Thyroid gland (tissue), 4 donors: ENCODE data around the gene REG4. TPM values are rescaled to one million over a fixed set of nuclear protein-coding genes. Genes with fewer than 3 reads are reported as not detected.

ENCODE experiments used
- DNase-seq, 2 donors: peaks; one replicate each; pipeline ENCODE4 v3.0.0-alpha.2; 2019
- H3K27ac ChIP-seq, 3 donors: fragments of 200-600 bp; sonication (generic); 1 replicate in 2 of 3; 2 replicates in 1 of 3; pipeline ENCODE4 v1.5.1; 2016 to 2019; ENCODE audit warnings: mild to moderate bottlenecking in 1 of 3, moderate library complexity in 1 of 3
- H3K27me3 ChIP-seq: fragments of 200-600 bp; sonication (generic); one replicate; pipeline ENCODE4 v1.5.1; 2019
- H3K36me3 ChIP-seq, 2 donors: fragments of 200-600 bp; sonication (generic); one replicate each; pipeline ENCODE4 v1.5.1; 2016 to 2019
- H3K4me1 ChIP-seq, 2 donors: fragments of 200-600 bp; sonication (generic); one replicate each; pipeline ENCODE4 v1.5.1; 2017 to 2019
- H3K4me3 ChIP-seq, 3 donors: fragments of 200-600 bp; sonication (generic); replicated peaks in 1 of 3; 1 replicate in 2 of 3; 2 replicates in 1 of 3; pipeline ENCODE4 v1.5.1; 2016; ENCODE audit warnings: mild to moderate bottlenecking in 1 of 3
- H3K9me3 ChIP-seq: fragments of 200-600 bp; sonication (generic); one replicate; pipeline ENCODE4 v1.5.1; 2017
- CTCF ChIP-seq, 6 experiments: fragments of 200-600 bp in 3 of 6; fragments of 450-650 bp in 3 of 6; sonication (generic) in 3 of 6; IDR thresholded peaks; one replicate each; pipeline ENCODE4 v1.5.1; 2016 to 2019; ENCODE audit warnings: antibody characterized with exemption in 6 of 6, mild to moderate bottlenecking in 2 of 6, inconsistent platforms in 1 of 6, moderate library complexity in 1 of 6
- POLR2A ChIP-seq, 2 donors: fragments of 450-650 bp; IDR thresholded peaks; one replicate each; pipeline ENCODE4 v1.6.1; 2017; ENCODE audit warnings: antibody characterized with exemption in 2 of 2, mild to moderate bottlenecking in 2 of 2, moderate library complexity in 1 of 2
- WGBS, 2 donors: methylation state at CpG; one replicate each; pipeline ENCODE4 v1.1.5; 2017; 5-methylcytosine and 5-hydroxymethylcytosine counted together
- intact Hi-C: fragments of 100-400 bp; cut with DNase I; formaldehyde crosslinking; loops from one replicate; pipeline ENCODE4 v1.15.1; 2023
- total RNA-seq, 4 donors: library from RNA; depleted of rRNA; stranded (reverse); fragments of >200 nt; gene quantifications; one replicate each; pipeline ENCODE4 v1.2.3, GENCODE V29; 2016

Gene REG4
- total RNA-seq, 4 donors from 2014 or later = not detected

GRCh38 chr1:119773711-119774241 is 37.5 kb downstream of the REG4 start:
- intact Hi-C loops = no loop called here
- no peaks in the 10 kb centered on the region for H3K36me3 ChIP-seq
- no peaks in the 10 kb centered on the region for H3K9me3 ChIP-seq
- H3K27me3 ChIP-seq = no peaks in the 10 kb centered on the region
- H3K27ac ChIP-seq = peak overlapping the region in 1 of 3 donors; percentile 71
- H3K4me3 ChIP-seq = no peak overlapping the region
- no peak for TF ChIP-seq POLR2A (IDR thresholded peaks at IDR 0.05)
- TF ChIP-seq CTCF (IDR thresholded peaks at IDR 0.05) = no peak
- H3K4me1 ChIP-seq = peaks cover 29 to 52% of the 10 kb centered on the region in 2 donors
- no peak for DNase-seq
- 61 to 75% methylated on average over 3 of the region's 3 CpGs for WGBS, 2 donors

DNA sequence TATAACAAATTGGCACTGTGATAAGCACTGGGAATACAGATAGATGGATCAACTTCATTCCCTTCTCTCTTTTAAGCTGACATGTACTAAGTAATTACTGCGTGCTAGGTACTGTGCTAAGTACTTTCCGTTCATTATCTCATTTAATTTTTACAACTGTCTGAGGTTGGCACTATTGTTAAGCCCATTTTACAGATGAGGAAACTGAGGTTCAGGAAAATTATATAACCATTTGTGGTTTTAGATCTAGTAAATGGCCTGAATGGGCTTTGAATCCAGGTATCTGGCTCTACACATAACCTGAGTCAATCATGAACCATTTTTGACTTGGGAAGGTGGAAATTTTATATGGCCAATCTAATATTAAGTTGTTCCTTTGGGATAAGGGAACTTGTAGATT is 39.0 kb downstream of the REG4 start:
- no peak overlapping the region for H3K4me3 ChIP-seq
- peaks cover 35 to 53% of the 10 kb centered on the region in 2 donors for H3K4me1 ChIP-seq
- 94 to 100% methylated on average over 2 of the region's 2 CpGs for WGBS, 2 donors
- peak overlapping the region in 1 of 3 donors; percentile 71 for H3K27ac ChIP-seq
- H3K9me3 ChIP-seq = no peaks in the 10 kb centered on the region
- H3K36me3 ChIP-seq = no peaks in the 10 kb centered on the region
- intact Hi-C loops = no loop called here
- H3K27me3 ChIP-seq = no peaks in the 10 kb centered on the region
- no peak for DNase-seq
- TF ChIP-seq CTCF (IDR thresholded peaks at IDR 0.05) (no peak), POLR2A (IDR thresholded peaks at IDR 0.05) (no peak)

DNA sequence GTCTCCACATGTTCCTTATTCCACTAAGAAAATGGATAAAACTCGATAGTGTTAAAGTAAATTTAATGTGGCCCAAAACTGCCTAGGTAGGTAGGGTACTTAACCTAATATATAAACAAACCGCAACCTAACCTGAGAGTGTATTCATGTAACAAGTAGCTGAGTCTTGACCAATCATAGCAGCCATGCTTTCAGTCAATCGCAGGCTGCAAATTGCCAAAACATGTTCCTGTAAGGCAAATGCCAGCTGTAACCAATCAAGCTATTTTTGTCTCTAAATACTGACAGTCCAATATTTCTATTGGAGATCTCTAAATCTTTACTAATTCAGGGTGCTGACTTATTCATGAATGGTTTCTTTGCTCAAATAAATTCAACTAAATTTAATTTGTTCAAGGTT is 39.5 kb downstream of the REG4 start:
- H3K4me1 ChIP-seq = peaks cover 36 to 56% of the 10 kb centered on the region in 2 donors
- H3K27me3 ChIP-seq = no peaks in the 10 kb centered on the region
- TF ChIP-seq CTCF (IDR thresholded peaks at IDR 0.05) (no peak), POLR2A (IDR thresholded peaks at IDR 0.05) (no peak)
- WGBS, 2 donors = 54 to 62% methylated on average over 3 of the region's 3 CpGs
- no peak for DNase-seq
- H3K27ac ChIP-seq = peak overlapping the region in 2 of 3 donors; percentile 26 to 55
- H3K4me3 ChIP-seq = no peak overlapping the region
- no peaks in the 10 kb centered on the region for H3K9me3 ChIP-seq
- no peaks in the 10 kb centered on the region for H3K36me3 ChIP-seq
- intact Hi-C loops = no loop called here

- no peaks in the 10 kb centered on the region for H3K36me3 ChIP-seq
- peaks cover 43 to 58% of the 10 kb centered on the region in 2 donors for H3K4me1 ChIP-seq
- no peaks in the 10 kb centered on the region for H3K9me3 ChIP-seq
- TF ChIP-seq POLR2A (IDR thresholded peaks at IDR 0.05) (no peak), CTCF (IDR thresholded peaks at IDR 0.05) (no peak)
- H3K27me3 ChIP-seq = no peaks in the 10 kb centered on the region
- no peak overlapping the region for H3K4me3 ChIP-seq
- 18 to 19% methylated on average over 2 of the region's 2 CpGs for WGBS, 2 donors
- H3K27ac ChIP-seq = peak overlapping the region in 1 of 3 donors; percentile 55
- DNase-seq = peak; percentile 63 to 65
- intact Hi-C loops = no loop called here
Observed at GRCh38 chr1:119771016-119771415, 40.2 kb downstream of the REG4 start.

- Histone ChIP-seq H3K27me3 (no peaks in the 10 kb centered on the region), H3K36me3 (no peaks in the 10 kb centered on the region), H3K4me3 (no peak within 1 kb of the TSS), H3K4me1 (peaks cover 35 to 47% of the 10 kb centered on the region in 2 donors), H3K27ac (peak within 1 kb of the TSS in 1 of 3 donors; percentile 13), H3K9me3 (no peaks in the 10 kb centered on the region)
- DNase-seq = peak; percentile 47 to 58
- 54 to 58% methylated on average over 8 of the region's 8 CpGs for WGBS, 2 donors
- TF ChIP-seq CTCF (IDR thresholded peaks at IDR 0.05) (no peak), POLR2A (IDR thresholded peaks at IDR 0.05) (no peak)
- intact Hi-C loops = no loop called here
Observed at GRCh38 chr1:119768778-119769177, 42.5 kb downstream of the REG4 start, which contains the start of gene HMGCS2. Gene HMGCS2 (minus strand): TSS chr1:119768905. CDS start chr1:119768844, 61 bp downstream.
